ENCODE results near the gene SIT1.
"Not testable (repeated sequence)": the region's sequence is repeated elsewhere in the genome, so short reads cannot be mapped to it uniquely, and the experiment has no call there.

The SIT1 gene

GRCh38 chr9:35646153-35646532 lies 4.6 kb downstream of the SIT1 start:
- Histone ChIP-seq H2AK5ac (ENCODE audit: low read depth, low read length) (no peak overlapping the region), H4K8ac (ENCODE audit: low read depth, low read length) (no peak overlapping the region), H4K91ac (ENCODE audit: low read depth, low read length, poor library complexity) (no peak overlapping the region), H3K4me2 (ENCODE audit: insufficient read depth, low read length, poor library complexity, severe bottlenecking) (peak overlapping the region; percentile 77), H2AFZ (ENCODE audit: low read length) (peak overlapping the region; percentile 96), H3K18ac (ENCODE audit: low read length) (peak overlapping the region; percentile 7), H2BK120ac (ENCODE audit: low read depth, low read length) (no peak overlapping the region), H3K4me1 (ENCODE audit: control insufficient read depth in 2 of 2, insufficient read depth in 1 of 2, low read depth in 1 of 2, low read length in 2 of 2) (peaks cover 0 to 5% of the 10 kb centered on the region in 2 donors), H3K14ac (ENCODE audit: low read length) (no peak overlapping the region), H3K79me1 (ENCODE audit: low read depth, low read length) (no peaks in the 10 kb centered on the region), H2BK5ac (ENCODE audit: low read length) (no peak overlapping the region), H2BK12ac (ENCODE audit: low read length) (no peak overlapping the region), H3K23ac (ENCODE audit: low read depth, low read length, poor library complexity) (no peak overlapping the region), H3K9me3 (replicated peaks in 1 of 2; ENCODE audit: control insufficient read depth in 2 of 2, insufficient read depth in 1 of 2, low read depth in 1 of 2, low read length in 2 of 2) (no peaks in the 10 kb centered on the region), H3K9ac (ENCODE audit: low read depth, low read length, poor library complexity) (no peak overlapping the region), H3K4ac (ENCODE audit: low read length) (no peak overlapping the region), H3K27ac (replicated peaks; ENCODE audit: low read length) (peak overlapping the region; percentile 1), H3K27me3 (ENCODE audit: control insufficient read depth in 3 of 3, insufficient read depth in 3 of 3, low read depth in 1 of 3, low read length in 3 of 3) (no peaks in the 10 kb centered on the region), H3K36me3 (replicated peaks in 1 of 2; ENCODE audit: control insufficient read depth in 2 of 2, insufficient read depth in 2 of 2, low read length in 2 of 2) (no peaks in the 10 kb centered on the region), H3K4me3 (ENCODE audit: low read length in 2 of 2) (peak overlapping the region; percentile 61 to 82), H2BK15ac (ENCODE audit: low read length) (no peak overlapping the region)
- DNase-seq (ENCODE audit: low spot score), result no peak
- no CpG with 5 or more reads among the region's 11 CpGs for WGBS, 2 donors (ENCODE audit: extremely low coverage in 2 of 2, insufficient read length in 2 of 2, insufficient replicate concordance in 1 of 2)

DNA sequence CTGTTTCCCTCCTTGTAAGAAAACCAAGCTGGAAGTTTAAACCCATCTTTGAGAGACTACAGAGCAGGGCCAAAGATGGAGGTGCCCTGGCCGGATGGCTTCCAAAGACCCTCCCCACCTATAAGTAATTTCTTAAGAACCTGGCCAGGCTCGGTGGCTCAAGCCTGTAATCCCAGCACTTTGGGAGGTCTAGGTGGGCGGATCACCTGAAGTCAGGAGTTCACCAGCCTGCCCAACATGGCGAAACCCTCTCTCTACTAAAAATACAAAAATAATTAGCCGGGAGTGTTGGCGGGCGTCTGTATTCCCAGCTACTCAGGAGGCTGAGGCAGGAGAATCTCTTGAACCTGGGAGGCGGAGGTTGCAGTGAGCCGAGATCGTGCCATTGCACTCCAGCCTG lies 5.0 kb downstream of the SIT1 start:
- WGBS, 2 donors (ENCODE audit: extremely low coverage in 2 of 2, insufficient read length in 2 of 2, insufficient replicate concordance in 1 of 2), result no CpG with 5 or more reads among the region's 10 CpGs
- H3K79me1 ChIP-seq (ENCODE audit: low read depth, low read length), result not testable (repeated sequence)

DNA sequence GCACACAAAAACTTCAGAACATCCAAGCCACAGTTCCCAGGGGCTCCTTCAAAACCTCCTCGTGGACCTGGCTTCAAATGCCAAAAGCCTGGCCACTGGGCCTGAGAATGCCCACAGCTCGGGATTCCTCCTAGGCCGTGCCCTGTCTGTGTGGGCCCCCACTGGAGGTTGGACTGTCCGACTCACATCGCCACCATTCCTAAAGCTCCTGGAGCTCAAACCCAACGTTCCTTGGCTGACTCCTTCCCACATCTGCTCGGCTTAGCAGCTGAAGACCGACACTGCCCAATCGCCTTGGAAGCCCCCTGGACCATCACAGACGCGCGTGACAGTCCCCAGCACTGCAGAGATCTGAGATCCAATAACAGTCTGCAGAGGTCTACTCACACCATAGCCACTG lies 7.7 kb downstream of the SIT1 start:
- no peak for DNase-seq (ENCODE audit: low spot score)

More for the DNA sequence above, 5.0 kb downstream of the SIT1 start:
- not testable (repeated sequence) for H3K4me1 ChIP-seq (ENCODE audit: control insufficient read depth in 2 of 2, insufficient read depth in 1 of 2, low read depth in 1 of 2, low read length in 2 of 2); H2BK12ac ChIP-seq (ENCODE audit: low read length); H2BK5ac ChIP-seq (ENCODE audit: low read length); H2BK15ac ChIP-seq (ENCODE audit: low read length); H4K91ac ChIP-seq (ENCODE audit: low read depth, low read length, poor library complexity); DNase-seq (ENCODE audit: low spot score); H3K36me3 ChIP-seq (replicated peaks in 1 of 2; ENCODE audit: control insufficient read depth in 2 of 2, insufficient read depth in 2 of 2, low read length in 2 of 2); H3K9ac ChIP-seq (ENCODE audit: low read depth, low read length, poor library complexity); H2AK5ac ChIP-seq (ENCODE audit: low read depth, low read length); H3K27ac ChIP-seq (replicated peaks; ENCODE audit: low read length); H3K4ac ChIP-seq (ENCODE audit: low read length); H3K27me3 ChIP-seq (ENCODE audit: control insufficient read depth in 3 of 3, insufficient read depth in 3 of 3, low read depth in 1 of 3, low read length in 3 of 3); H3K9me3 ChIP-seq (replicated peaks in 1 of 2; ENCODE audit: control insufficient read depth in 2 of 2, insufficient read depth in 1 of 2, low read depth in 1 of 2, low read length in 2 of 2); H4K8ac ChIP-seq (ENCODE audit: low read depth, low read length); H2BK120ac ChIP-seq (ENCODE audit: low read depth, low read length); H3K18ac ChIP-seq (ENCODE audit: low read length); H3K14ac ChIP-seq (ENCODE audit: low read length); H3K23ac ChIP-seq (ENCODE audit: low read depth, low read length, poor library complexity)
- H3K4me2 ChIP-seq (ENCODE audit: insufficient read depth, low read length, poor library complexity, severe bottlenecking), result peak overlapping the region; percentile 77
- peak overlapping the region in 1 of 2 donors; percentile 61 for H3K4me3 ChIP-seq (ENCODE audit: low read length in 2 of 2)
- peak overlapping the region; percentile 96 for H2AFZ ChIP-seq (ENCODE audit: low read length)

GRCh38 chr9:35641478-35641877 lies 9.3 kb downstream of the SIT1 start:
- H3K79me1 ChIP-seq (ENCODE audit: low read depth, low read length); H4K8ac ChIP-seq (ENCODE audit: low read depth, low read length); H3K4me2 ChIP-seq (ENCODE audit: insufficient read depth, low read length, poor library complexity, severe bottlenecking); H3K4ac ChIP-seq (ENCODE audit: low read length); H3K4me3 ChIP-seq (ENCODE audit: low read length in 2 of 2); H3K27ac ChIP-seq (replicated peaks; ENCODE audit: low read length); H2AFZ ChIP-seq (ENCODE audit: low read length); H3K27me3 ChIP-seq (ENCODE audit: control insufficient read depth in 3 of 3, insufficient read depth in 3 of 3, low read depth in 1 of 3, low read length in 3 of 3); H4K91ac ChIP-seq (ENCODE audit: low read depth, low read length, poor library complexity); H3K14ac ChIP-seq (ENCODE audit: low read length); H2BK120ac ChIP-seq (ENCODE audit: low read depth, low read length); H2BK12ac ChIP-seq (ENCODE audit: low read length); H3K36me3 ChIP-seq (replicated peaks in 1 of 2; ENCODE audit: control insufficient read depth in 2 of 2, insufficient read depth in 2 of 2, low read length in 2 of 2); H2BK15ac ChIP-seq (ENCODE audit: low read length); H3K4me1 ChIP-seq (ENCODE audit: control insufficient read depth in 2 of 2, insufficient read depth in 1 of 2, low read depth in 1 of 2, low read length in 2 of 2); DNase-seq (ENCODE audit: low spot score); H2AK5ac ChIP-seq (ENCODE audit: low read depth, low read length); H3K9me3 ChIP-seq (replicated peaks in 1 of 2; ENCODE audit: control insufficient read depth in 2 of 2, insufficient read depth in 1 of 2, low read depth in 1 of 2, low read length in 2 of 2); H3K9ac ChIP-seq (ENCODE audit: low read depth, low read length, poor library complexity); H2BK5ac ChIP-seq (ENCODE audit: low read length); H3K18ac ChIP-seq (ENCODE audit: low read length); H3K23ac ChIP-seq (ENCODE audit: low read depth, low read length, poor library complexity): not testable (repeated sequence)
- WGBS, 2 donors (ENCODE audit: extremely low coverage in 2 of 2, insufficient read length in 2 of 2, insufficient replicate concordance in 1 of 2), result no CpG with 5 or more reads among the region's 3 CpGs

More for the DNA sequence above, 7.7 kb downstream of the SIT1 start:
- Histone ChIP-seq H3K27ac (replicated peaks; ENCODE audit: low read length) (no peak overlapping the region), H3K9me3 (replicated peaks in 1 of 2; ENCODE audit: control insufficient read depth in 2 of 2, insufficient read depth in 1 of 2, low read depth in 1 of 2, low read length in 2 of 2) (no peaks in the 10 kb centered on the region), H3K79me1 (ENCODE audit: low read depth, low read length) (no peaks in the 10 kb centered on the region), H4K8ac (ENCODE audit: low read depth, low read length) (no peak overlapping the region), H2BK120ac (ENCODE audit: low read depth, low read length) (no peak overlapping the region), H2BK5ac (ENCODE audit: low read length) (no peak overlapping the region), H2AFZ (ENCODE audit: low read length) (no peak overlapping the region), H3K4ac (ENCODE audit: low read length) (no peak overlapping the region), H3K18ac (ENCODE audit: low read length) (no peak overlapping the region), H3K14ac (ENCODE audit: low read length) (no peak overlapping the region), H2BK15ac (ENCODE audit: low read length) (no peak overlapping the region), H3K9ac (ENCODE audit: low read depth, low read length, poor library complexity) (no peak overlapping the region), H2AK5ac (ENCODE audit: low read depth, low read length) (no peak overlapping the region), H3K4me3 (ENCODE audit: low read length in 2 of 2) (no peak overlapping the region), H3K23ac (ENCODE audit: low read depth, low read length, poor library complexity) (no peak overlapping the region), H4K91ac (ENCODE audit: low read depth, low read length, poor library complexity) (no peak overlapping the region), H3K27me3 (ENCODE audit: control insufficient read depth in 3 of 3, insufficient read depth in 3 of 3, low read depth in 1 of 3, low read length in 3 of 3) (no peaks in the 10 kb centered on the region), H3K4me2 (ENCODE audit: insufficient read depth, low read length, poor library complexity, severe bottlenecking) (no peak overlapping the region), H3K4me1 (ENCODE audit: control insufficient read depth in 2 of 2, insufficient read depth in 1 of 2, low read depth in 1 of 2, low read length in 2 of 2) (peaks cover 0 to 2% of the 10 kb centered on the region in 2 donors), H3K36me3 (replicated peaks in 1 of 2; ENCODE audit: control insufficient read depth in 2 of 2, insufficient read depth in 2 of 2, low read length in 2 of 2) (no peaks in the 10 kb centered on the region), H2BK12ac (ENCODE audit: low read length) (no peak overlapping the region)
- no CpG with 5 or more reads among the region's 12 CpGs for WGBS, 2 donors (ENCODE audit: extremely low coverage in 2 of 2, insufficient read length in 2 of 2, insufficient replicate concordance in 1 of 2)

Measured in neuronal stem cell (in vitro differentiated cells).